Measurements from ENCODE around the gene PRAC2. TPM values are rescaled to one million over a fixed set of nuclear protein-coding genes. Genes with fewer than 3 reads are reported as not detected.

PRAC2 gene
- total RNA-seq, 2 donors from 2014 or later: not detected

- Mint-ChIP-seq H3K27ac (no peak overlapping the region), H3K4me1 (peaks cover 11% of the 10 kb centered on the region), H3K36me3 (ENCODE audit: low read depth) (no peaks in the 10 kb centered on the region), H3K4me3 (peak overlapping the region; percentile 31), H3K27me3 (ENCODE audit: insufficient read depth) (peaks cover 100% of the 10 kb centered on the region), H3K9me3 (no peaks in the 10 kb centered on the region)
- H3K9me3 ChIP-seq (ENCODE audit: control insufficient read depth, low read length): no peaks in the 10 kb centered on the region
- no peak overlapping the region for H3K4me3 ChIP-seq (ENCODE audit: low read length)
- no peak overlapping the region for H3K9ac ChIP-seq (ENCODE audit: extremely low read depth, low read length, poor library complexity, severe bottlenecking)
- DNase-seq: peak; percentile 73
- H3K4me1 ChIP-seq (ENCODE audit: control insufficient read depth, insufficient read depth, low read length): no peaks in the 10 kb centered on the region
- no peak overlapping the region for H3K27ac ChIP-seq (ENCODE audit: low read depth, low read length)
- no peaks in the 10 kb centered on the region for H3K36me3 ChIP-seq (ENCODE audit: control insufficient read depth, insufficient read depth, low read length)
- TF ChIP-seq CTCF (conservative IDR thresholded peaks at IDR 0.05): no peak
- peaks cover 100% of the 10 kb centered on the region for H3K27me3 ChIP-seq (ENCODE audit: control insufficient read depth, insufficient read depth, low read length, poor library complexity, severe bottlenecking)
- 7 to 9% methylated on average over 13 to 19 of the region's 19 CpGs for WGBS, 2 experiments (ENCODE audit: insufficient coverage in 1 of 2, insufficient read length in 1 of 2)
Observed at GRCh38 chr17:48729335-48730239, 6.6 kb downstream of the PRAC2 start.

GRCh38 chr17:48730240-48730550 is 7.2 kb downstream of the PRAC2 start:
- H3K27me3 ChIP-seq (ENCODE audit: control insufficient read depth, insufficient read depth, low read length, poor library complexity, severe bottlenecking): peaks cover 100% of the 10 kb centered on the region
- no peaks in the 10 kb centered on the region for H3K4me1 ChIP-seq (ENCODE audit: control insufficient read depth, insufficient read depth, low read length)
- peak; percentile 32 for DNase-seq
- Mint-ChIP-seq H3K9me3 (no peaks in the 10 kb centered on the region), H3K27ac (no peak overlapping the region), H3K27me3 (ENCODE audit: insufficient read depth) (peaks cover 100% of the 10 kb centered on the region), H3K36me3 (ENCODE audit: low read depth) (no peaks in the 10 kb centered on the region), H3K4me1 (peaks cover 11% of the 10 kb centered on the region), H3K4me3 (no peak overlapping the region)
- no peak overlapping the region for H3K27ac ChIP-seq (ENCODE audit: low read depth, low read length)
- 58 to 69% methylated on average over 3 of the region's 3 CpGs for WGBS, 2 experiments (ENCODE audit: insufficient coverage in 1 of 2, insufficient read length in 1 of 2)
- no peak overlapping the region for H3K4me3 ChIP-seq (ENCODE audit: low read length)
- H3K36me3 ChIP-seq (ENCODE audit: control insufficient read depth, insufficient read depth, low read length): no peaks in the 10 kb centered on the region
- no peak overlapping the region for H3K9ac ChIP-seq (ENCODE audit: extremely low read depth, low read length, poor library complexity, severe bottlenecking)
- no peaks in the 10 kb centered on the region for H3K9me3 ChIP-seq (ENCODE audit: control insufficient read depth, low read length)
- TF ChIP-seq CTCF (conservative IDR thresholded peaks at IDR 0.05): no peak

GRCh38 chr17:48731355-48731754 is 8.4 kb downstream of the PRAC2 start:
- Histone ChIP-seq H3K27me3 (ENCODE audit: control insufficient read depth, insufficient read depth, low read length, poor library complexity, severe bottlenecking) (peaks cover 100% of the 10 kb centered on the region), H3K27ac (ENCODE audit: low read depth, low read length) (no peak overlapping the region), H3K9me3 (ENCODE audit: control insufficient read depth, low read length) (no peaks in the 10 kb centered on the region), H3K36me3 (ENCODE audit: control insufficient read depth, insufficient read depth, low read length) (no peaks in the 10 kb centered on the region), H3K9ac (ENCODE audit: extremely low read depth, low read length, poor library complexity, severe bottlenecking) (no peak overlapping the region), H3K4me3 (ENCODE audit: low read length) (no peak overlapping the region), H3K4me1 (ENCODE audit: control insufficient read depth, insufficient read depth, low read length) (no peaks in the 10 kb centered on the region)
- Mint-ChIP-seq H3K27me3 (ENCODE audit: insufficient read depth) (peaks cover 100% of the 10 kb centered on the region), H3K4me3 (no peak overlapping the region), H3K9me3 (no peaks in the 10 kb centered on the region), H3K36me3 (ENCODE audit: low read depth) (no peaks in the 10 kb centered on the region), H3K4me1 (peaks cover 11% of the 10 kb centered on the region), H3K27ac (no peak overlapping the region)
- DNase-seq: no peak
- no peak for TF ChIP-seq CTCF (conservative IDR thresholded peaks at IDR 0.05)
